ENCODE results near the gene ANXA6.

DNA sequence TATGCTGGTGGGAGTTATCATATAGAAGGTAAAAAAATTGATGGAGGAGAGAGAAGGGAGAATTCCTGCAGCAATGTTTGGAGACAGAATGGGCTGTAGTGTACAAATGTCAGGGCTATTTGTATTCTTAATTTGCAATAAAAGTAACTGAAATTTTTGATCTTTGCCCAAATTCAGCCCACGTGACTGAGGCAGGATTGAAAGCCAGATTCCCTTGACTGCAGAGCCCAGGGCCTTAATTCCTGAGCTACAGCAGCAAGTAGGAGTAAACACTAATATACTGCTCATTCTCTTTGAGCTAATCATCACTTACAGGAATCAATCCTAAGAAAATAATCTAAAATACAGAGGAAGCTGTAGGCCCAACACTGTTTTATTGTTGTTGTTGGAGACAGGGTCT, 5.2 kb upstream of the ANXA6 start:
- no peak for TF ChIP-seq EZH2 (IDR thresholded peaks at IDR 0.05; ENCODE audit: borderline replicate concordance, low read depth, low read length, poor library complexity, severe bottlenecking)
- TF ChIP-seq, protein P1, sequence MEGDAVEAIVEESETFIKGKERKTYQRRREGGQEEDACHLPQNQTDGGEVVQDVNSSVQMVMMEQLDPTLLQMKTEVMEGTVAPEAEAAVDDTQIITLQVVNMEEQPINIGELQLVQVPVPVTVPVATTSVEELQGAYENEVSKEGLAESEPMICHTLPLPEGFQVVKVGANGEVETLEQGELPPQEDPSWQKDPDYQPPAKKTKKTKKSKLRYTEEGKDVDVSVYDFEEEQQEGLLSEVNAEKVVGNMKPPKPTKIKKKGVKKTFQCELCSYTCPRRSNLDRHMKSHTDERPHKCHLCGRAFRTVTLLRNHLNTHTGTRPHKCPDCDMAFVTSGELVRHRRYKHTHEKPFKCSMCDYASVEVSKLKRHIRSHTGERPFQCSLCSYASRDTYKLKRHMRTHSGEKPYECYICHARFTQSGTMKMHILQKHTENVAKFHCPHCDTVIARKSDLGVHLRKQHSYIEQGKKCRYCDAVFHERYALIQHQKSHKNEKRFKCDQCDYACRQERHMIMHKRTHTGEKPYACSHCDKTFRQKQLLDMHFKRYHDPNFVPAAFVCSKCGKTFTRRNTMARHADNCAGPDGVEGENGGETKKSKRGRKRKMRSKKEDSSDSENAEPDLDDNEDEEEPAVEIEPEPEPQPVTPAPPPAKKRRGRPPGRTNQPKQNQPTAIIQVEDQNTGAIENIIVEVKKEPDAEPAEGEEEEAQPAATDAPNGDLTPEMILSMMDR (conservative IDR thresholded peaks at IDR 0.05; ENCODE audit: low read depth, low read length), result no peak

Data from A673 (cell line).